HCT116 (cell line): ENCODE data around the gene DGKZ. TPM values are rescaled to one million over a fixed set of nuclear protein-coding genes. Genes with fewer than 3 reads are reported as not detected.

Experiments
- ATAC-seq: fragments of 200-7000 bp; cut with Tn5 transposase; 2 replicates; pipeline ENCODE4 v1.9.1; 2020; ENCODE audit warnings: mild to moderate bottlenecking, moderate library complexity
- BruUV-seq: library from RNA; stranded (reverse); fragments of 400-500 nt; replicated peaks from 2 replicates; lab custom pipeline; 2021; lab: Mats Ljungman, UMichigan
- CTCF ChIA-PET: fragments of 300-600 bp; sonication (Branson Sonifier 250); formaldehyde crosslinking; loops from one replicate; lab custom pipeline; 2021; ENCODE audit warnings: antibody characterized with exemption; lab: Charles Lee
- POLR2A ChIA-PET: fragments of 300-600, 350-600 bp; sonication (Branson Sonifier 250); formaldehyde crosslinking; loops from one replicate; lab custom pipeline; 2021; ENCODE audit warnings: antibody characterized with exemption; lab: Charles Lee
- RAD21 ChIA-PET, 2 experiments: fragments of 300-600 bp; sonication (Branson Sonifier 250); formaldehyde crosslinking; loops; one replicate each; lab custom pipeline; 2023; ENCODE audit warnings: low total read pairs in 2 of 2; ENCODE audit not compliant: uncharacterized antibody in 2 of 2, unreplicated experiment in 2 of 2, low non-redundant PET in 1 of 2; lab: Charles Lee
- DNase-seq: peaks from one replicate; pipeline ENCODE4 v3.0.0-alpha.2; 2010; ENCODE audit warnings: low read depth, low spot score
- H2AFZ ChIP-seq: fragments of 200-600 bp; shearing (Covaris generic), sonication (generic); 2 replicates; pipeline ENCODE4 v1.6.1; 2017; ENCODE audit warnings: low read depth, mixed run types, mixed read lengths, antibody characterized with exemption, low read length; ENCODE audit not compliant: poor library complexity, severe bottlenecking
- H3K27ac ChIP-seq: 2 replicates; pipeline ENCODE4 v1.5.1; 2012; ENCODE audit warnings: low read depth, low read length
- H3K27me3 ChIP-seq: fragments of 200-600 bp; sonication (generic); 2 replicates; pipeline ENCODE4 v1.6.1; 2016; ENCODE audit warnings: mixed run types, low read length, mixed read lengths; ENCODE audit not compliant: insufficient read depth
- H3K36me3 ChIP-seq, 2 experiments: fragments of 200-500 bp in 1 of 2; fragments of 200-600 bp in 1 of 2; sonication (Bioruptor generic) in 1 of 2; sonication (generic) in 1 of 2; 2 replicates each; pipeline versions ENCODE4 v1.5.1 to v1.6.1; 2014 to 2016; ENCODE audit warnings: low read length in 2 of 2, inconsistent platforms in 1 of 2, mixed read lengths in 1 of 2, mixed run types in 1 of 2; ENCODE audit not compliant: insufficient read depth in 2 of 2, control insufficient read depth in 1 of 2
- H3K4me1 ChIP-seq, 2 experiments: fragments of 200-600 bp in 1 of 2; sonication (generic) in 1 of 2; 2 replicates each; pipeline versions ENCODE4 v1.5.1 to v1.6.1; 2012 to 2017; ENCODE audit warnings: low read length in 2 of 2, inconsistent platforms in 1 of 2, mild to moderate bottlenecking in 1 of 2, mixed read lengths in 1 of 2, mixed run types in 1 of 2, moderate library complexity in 1 of 2; ENCODE audit not compliant: insufficient read depth in 2 of 2, control insufficient read depth in 1 of 2
- H3K4me2 ChIP-seq: fragments of 200-600 bp; sonication (generic); 2 replicates; pipeline ENCODE4 v1.6.1; 2017; ENCODE audit warnings: mixed run types, low read length, mixed read lengths
- H3K4me3 ChIP-seq, 2 experiments: fragments of 200-600 bp in 1 of 2; sonication (generic) in 1 of 2; replicated peaks in 1 of 2; 2 replicates each; pipeline ENCODE4 v1.5.1; 2011 to 2016; ENCODE audit warnings: low read length in 2 of 2, control low read depth in 1 of 2, low read depth in 1 of 2, mild to moderate bottlenecking in 1 of 2, mixed read lengths in 1 of 2, mixed run types in 1 of 2
- H3K79me2 ChIP-seq: fragments of 200-600 bp; sonication (generic); 2 replicates; pipeline ENCODE4 v1.6.1; 2017; ENCODE audit warnings: mild to moderate bottlenecking, mixed run types, low read length, moderate library complexity, mixed read lengths; ENCODE audit not compliant: insufficient read depth
- H3K9ac ChIP-seq: fragments of 200-600 bp; sonication (generic); 2 replicates; pipeline ENCODE4 v1.6.1; 2016; ENCODE audit warnings: low read length, mixed read lengths
- H3K9me2 ChIP-seq: fragments of 200-600 bp; sonication (generic), shearing (Covaris generic); 2 replicates; pipeline ENCODE4 v1.6.1; 2017; ENCODE audit warnings: mixed run types, mild to moderate bottlenecking, moderate library complexity; ENCODE audit not compliant: insufficient read depth
- H3K9me3 ChIP-seq, 2 experiments: fragments of 200-500 bp in 1 of 2; fragments of 200-600 bp in 1 of 2; sonication (Bioruptor generic) in 1 of 2; sonication (generic) in 1 of 2; 2 replicates each; pipeline ENCODE4 v1.6.1; 2014 to 2017; ENCODE audit warnings: low read length in 2 of 2, mixed read lengths in 2 of 2, inconsistent platforms in 1 of 2, low read depth in 1 of 2, mild to moderate bottlenecking in 1 of 2, mixed run types in 1 of 2, moderate library complexity in 1 of 2; ENCODE audit not compliant: control insufficient read depth in 1 of 2, insufficient read depth in 1 of 2
- H4K20me1 ChIP-seq: fragments of 200-600 bp; sonication (generic), shearing (Covaris generic); 2 replicates; pipeline ENCODE4 v1.6.1; 2017; ENCODE audit warnings: mixed run types, mild to moderate bottlenecking, moderate library complexity; ENCODE audit not compliant: insufficient read depth
- CEBPB ChIP-seq: IDR thresholded peaks from 2 replicates; pipeline ENCODE4 v1.6.1; 2012; ENCODE audit warnings: low read depth
- EGR1 ChIP-seq: IDR thresholded peaks from 2 replicates; pipeline ENCODE4 v1.6.1; 2012; ENCODE audit warnings: low read depth
- ELF1 ChIP-seq: IDR thresholded peaks from 2 replicates; pipeline ENCODE4 v1.6.1; 2012; ENCODE audit warnings: low read depth, borderline replicate concordance
- EZH2 ChIP-seq: fragments of 200-600 bp; sonication (generic); IDR thresholded peaks from 2 replicates; pipeline ENCODE4 v1.6.1; 2017; ENCODE audit warnings: antibody characterized with exemption, mixed run types
- EZH2phosphoT487 ChIP-seq: fragments of 200-600 bp; IDR thresholded peaks from 2 replicates; pipeline ENCODE4 v1.6.1; 2018; ENCODE audit warnings: antibody characterized with exemption, borderline replicate concordance
- FOSL1 ChIP-seq: IDR thresholded peaks from 2 replicates; pipeline ENCODE4 v1.6.1; 2012; ENCODE audit warnings: low read depth
- JUND ChIP-seq: IDR thresholded peaks from 2 replicates; pipeline ENCODE4 v1.6.1; 2012
- POLR2AphosphoS5 ChIP-seq: IDR thresholded peaks from 2 replicates; pipeline ENCODE4 v1.6.1; 2011; ENCODE audit warnings: mild to moderate bottlenecking, low read depth, low read length, moderate library complexity
- SIN3A ChIP-seq: IDR thresholded peaks from 2 replicates; pipeline ENCODE4 v1.6.1; 2012; ENCODE audit warnings: low read depth
- SP1 ChIP-seq: IDR thresholded peaks from 2 replicates; pipeline ENCODE4 v1.6.1; 2012; ENCODE audit warnings: low read depth
- SRF ChIP-seq: IDR thresholded peaks from 2 replicates; pipeline ENCODE4 v1.6.1; 2012; ENCODE audit warnings: low read depth
- YY1 ChIP-seq: IDR thresholded peaks from 2 replicates; pipeline ENCODE4 v1.6.1; 2011; ENCODE audit warnings: low read length, low read depth, moderate library complexity, mild to moderate bottlenecking; ENCODE audit not compliant: insufficient replicate concordance; ENCODE audit errors: extremely low read depth
- ZFX ChIP-seq: fragments of 450-650 bp; IDR thresholded peaks from 2 replicates; pipeline ENCODE4 v1.6.1; 2017
- ZNF274 ChIP-seq: fragments of 200-500 bp; sonication (Bioruptor generic); IDR thresholded peaks from 2 replicates; pipeline ENCODE4 v1.6.1; 2014; ENCODE audit warnings: mild to moderate bottlenecking, low read depth, low read length, inconsistent platforms
- intact Hi-C: fragments of 100-400 bp; cut with micrococcal nuclease; formaldehyde crosslinking; loops from 2 replicates; pipeline ENCODE4 v1.10.0; 2022
- total RNA-seq: library from RNA; stranded (reverse); gene quantifications from one replicate; pipeline ENCODE4 v1.2.1, GENCODE V29; 2021; ENCODE audit not compliant: unreplicated experiment
- TF ChIP-seq, protein P1 (sequence below): IDR thresholded peaks from 2 replicates; pipeline ENCODE4 v1.6.1; 2012
- TF ChIP-seq, protein P2 (sequence below), 3 experiments: fragments of 200-600 bp in 1 of 3; sonication (generic) in 1 of 3; IDR thresholded peaks in 2 of 3; conservative IDR thresholded peaks in 1 of 3; 2 replicates each; pipeline ENCODE4 v1.5.1; 2012 to 2017; ENCODE audit warnings: low read depth in 2 of 3, low read length in 2 of 3, antibody characterized with exemption in 1 of 3, borderline replicate concordance in 1 of 3, control low read depth in 1 of 3, mild to moderate bottlenecking in 1 of 3, mixed read lengths in 1 of 3, mixed run types in 1 of 3, moderate library complexity in 1 of 3; ENCODE audit not compliant: insufficient read depth in 1 of 3
- TF ChIP-seq, protein P3 (sequence below): IDR thresholded peaks from 2 replicates; pipeline ENCODE4 v1.6.1; 2012; ENCODE audit warnings: low read depth

DGKZ gene
- total RNA-seq, 1 experiment from 2014 or later, result 70.2 TPM

DNA sequence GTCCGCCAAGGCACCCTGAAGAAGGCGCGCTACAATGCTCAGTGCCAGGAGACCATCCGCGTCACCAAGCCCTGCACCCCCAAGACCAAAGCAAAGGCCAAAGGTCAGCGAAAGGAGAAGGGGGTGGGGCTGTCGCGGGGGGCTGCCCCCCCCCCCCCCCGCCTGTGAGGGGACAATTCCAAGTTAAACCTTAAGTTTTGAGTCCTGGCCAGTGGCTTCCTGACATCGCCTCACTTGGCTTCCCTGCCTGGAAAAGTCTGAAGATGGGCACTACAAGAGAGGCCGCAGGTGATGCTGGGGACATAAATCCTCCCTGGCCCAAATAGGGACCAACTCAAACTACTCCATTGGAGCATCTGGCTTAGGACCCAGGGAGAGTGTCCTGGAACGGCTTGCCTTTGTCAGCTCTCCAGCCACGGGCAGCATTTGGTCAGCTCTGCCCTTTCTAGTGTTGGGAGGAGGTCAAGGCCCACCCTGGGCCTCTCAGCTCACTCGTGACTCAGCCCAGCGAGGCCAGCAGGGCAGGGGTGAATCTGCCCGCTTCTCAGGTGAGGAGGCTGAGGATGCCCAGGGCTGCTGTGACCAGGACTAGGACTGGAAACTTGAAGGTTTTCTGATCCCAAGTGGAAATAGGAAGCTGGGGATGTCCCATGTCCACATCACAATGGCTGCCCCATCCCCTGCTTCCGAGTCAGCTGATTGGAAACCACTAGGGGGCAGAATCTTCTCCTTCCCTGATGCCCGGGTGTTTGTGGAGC lies 35.6 kb downstream of the DGKZ start (continued):
- TF ChIP-seq, protein P1, sequence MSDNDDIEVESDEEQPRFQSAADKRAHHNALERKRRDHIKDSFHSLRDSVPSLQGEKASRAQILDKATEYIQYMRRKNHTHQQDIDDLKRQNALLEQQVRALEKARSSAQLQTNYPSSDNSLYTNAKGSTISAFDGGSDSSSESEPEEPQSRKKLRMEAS, result no peak
- no peak for TF ChIP-seq ELF1
- TF ChIP-seq SP1, result no peak
- TF ChIP-seq EZH2phosphoT487, result no peak

DNA sequence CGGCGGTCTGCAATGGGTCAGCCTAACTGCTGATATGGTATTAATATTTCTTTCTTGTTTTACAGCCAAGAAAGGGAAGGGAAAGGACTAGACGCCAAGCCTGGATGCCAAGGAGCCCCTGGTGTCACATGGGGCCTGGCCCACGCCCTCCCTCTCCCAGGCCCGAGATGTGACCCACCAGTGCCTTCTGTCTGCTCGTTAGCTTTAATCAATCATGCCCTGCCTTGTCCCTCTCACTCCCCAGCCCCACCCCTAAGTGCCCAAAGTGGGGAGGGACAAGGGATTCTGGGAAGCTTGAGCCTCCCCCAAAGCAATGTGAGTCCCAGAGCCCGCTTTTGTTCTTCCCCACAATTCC lies 36.1 kb downstream of the DGKZ start:
- H3K4me3 ChIP-seq, result peak overlapping the region; percentile 15 to 85
- no peaks in the 10 kb centered on the region for H3K27me3 ChIP-seq
- H3K9me3 ChIP-seq, result no peaks in the 10 kb centered on the region
- TF ChIP-seq JUND (no peak), EGR1 (no peak), SRF (no peak), SP1 (no peak), POLR2AphosphoS5 (no peak; the same call in 1 of the 2 replicates), ZNF274 (no peak), CEBPB (no peak), EZH2phosphoT487 (no peak), FOSL1 (no peak), SIN3A (no peak), EZH2 (no peak), YY1 (no peak), ZFX (no peak)
- TF ChIP-seq, protein P2, sequence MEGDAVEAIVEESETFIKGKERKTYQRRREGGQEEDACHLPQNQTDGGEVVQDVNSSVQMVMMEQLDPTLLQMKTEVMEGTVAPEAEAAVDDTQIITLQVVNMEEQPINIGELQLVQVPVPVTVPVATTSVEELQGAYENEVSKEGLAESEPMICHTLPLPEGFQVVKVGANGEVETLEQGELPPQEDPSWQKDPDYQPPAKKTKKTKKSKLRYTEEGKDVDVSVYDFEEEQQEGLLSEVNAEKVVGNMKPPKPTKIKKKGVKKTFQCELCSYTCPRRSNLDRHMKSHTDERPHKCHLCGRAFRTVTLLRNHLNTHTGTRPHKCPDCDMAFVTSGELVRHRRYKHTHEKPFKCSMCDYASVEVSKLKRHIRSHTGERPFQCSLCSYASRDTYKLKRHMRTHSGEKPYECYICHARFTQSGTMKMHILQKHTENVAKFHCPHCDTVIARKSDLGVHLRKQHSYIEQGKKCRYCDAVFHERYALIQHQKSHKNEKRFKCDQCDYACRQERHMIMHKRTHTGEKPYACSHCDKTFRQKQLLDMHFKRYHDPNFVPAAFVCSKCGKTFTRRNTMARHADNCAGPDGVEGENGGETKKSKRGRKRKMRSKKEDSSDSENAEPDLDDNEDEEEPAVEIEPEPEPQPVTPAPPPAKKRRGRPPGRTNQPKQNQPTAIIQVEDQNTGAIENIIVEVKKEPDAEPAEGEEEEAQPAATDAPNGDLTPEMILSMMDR (IDR thresholded peaks at IDR 0.05 in 2 of 3, conservative IDR thresholded peaks at IDR 0.05 in 1 of 3; ENCODE audit: borderline replicate concordance in 1 of 3, insufficient read depth in 1 of 3, low read depth in 2 of 3, low read length in 2 of 3), result no peak; a peak in 1 of 6 replicates
- TF ChIP-seq, protein P1, result no peak
- TF ChIP-seq, protein P3, sequence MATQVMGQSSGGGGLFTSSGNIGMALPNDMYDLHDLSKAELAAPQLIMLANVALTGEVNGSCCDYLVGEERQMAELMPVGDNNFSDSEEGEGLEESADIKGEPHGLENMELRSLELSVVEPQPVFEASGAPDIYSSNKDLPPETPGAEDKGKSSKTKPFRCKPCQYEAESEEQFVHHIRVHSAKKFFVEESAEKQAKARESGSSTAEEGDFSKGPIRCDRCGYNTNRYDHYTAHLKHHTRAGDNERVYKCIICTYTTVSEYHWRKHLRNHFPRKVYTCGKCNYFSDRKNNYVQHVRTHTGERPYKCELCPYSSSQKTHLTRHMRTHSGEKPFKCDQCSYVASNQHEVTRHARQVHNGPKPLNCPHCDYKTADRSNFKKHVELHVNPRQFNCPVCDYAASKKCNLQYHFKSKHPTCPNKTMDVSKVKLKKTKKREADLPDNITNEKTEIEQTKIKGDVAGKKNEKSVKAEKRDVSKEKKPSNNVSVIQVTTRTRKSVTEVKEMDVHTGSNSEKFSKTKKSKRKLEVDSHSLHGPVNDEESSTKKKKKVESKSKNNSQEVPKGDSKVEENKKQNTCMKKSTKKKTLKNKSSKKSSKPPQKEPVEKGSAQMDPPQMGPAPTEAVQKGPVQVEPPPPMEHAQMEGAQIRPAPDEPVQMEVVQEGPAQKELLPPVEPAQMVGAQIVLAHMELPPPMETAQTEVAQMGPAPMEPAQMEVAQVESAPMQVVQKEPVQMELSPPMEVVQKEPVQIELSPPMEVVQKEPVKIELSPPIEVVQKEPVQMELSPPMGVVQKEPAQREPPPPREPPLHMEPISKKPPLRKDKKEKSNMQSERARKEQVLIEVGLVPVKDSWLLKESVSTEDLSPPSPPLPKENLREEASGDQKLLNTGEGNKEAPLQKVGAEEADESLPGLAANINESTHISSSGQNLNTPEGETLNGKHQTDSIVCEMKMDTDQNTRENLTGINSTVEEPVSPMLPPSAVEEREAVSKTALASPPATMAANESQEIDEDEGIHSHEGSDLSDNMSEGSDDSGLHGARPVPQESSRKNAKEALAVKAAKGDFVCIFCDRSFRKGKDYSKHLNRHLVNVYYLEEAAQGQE, result no peak
- TF ChIP-seq, all 23 proteins: peak for 0
- ATAC-seq (peak; percentile 5), DNase-seq (no peak)
- peaks cover 28 to 74% of the 10 kb centered on the region in 2 experiments for H3K4me1 ChIP-seq
- no peak overlapping the region for H2AFZ ChIP-seq
- ChIA-PET POLR2A (interaction anchor here (0.6 to 1.5 kb wide), 3 partner anchors 9 to 143 kb away, joined by 3 to 5 read pairs (median 4); partner anchors contain the start of gene CHRM4), CTCF (interaction anchor here (0.7 to 1.6 kb wide), 16 partner anchors 9 to 536 kb away, joined by 3 to 13 read pairs (median 4); partner anchors contain the start of genes ARHGAP1, CHRM4, CRY2 and DGKZ), RAD21 (no interaction called here)
- peak overlapping the region; percentile 35 for H3K9ac ChIP-seq
- H3K9me2 ChIP-seq, result no peaks in the 10 kb centered on the region
- no TSS peak for BruUV-seq
- peak overlapping the region; percentile 41; the same call in 1 of the 2 replicates for H3K27ac ChIP-seq
- intact Hi-C loops, result loop anchor here (10.0 kb wide), 2 partner anchors 231 to 421 kb away; partner anchors contain the start of genes ATG13 and HARBI1
- H3K4me2 ChIP-seq, result peak overlapping the region; percentile 85
- H3K79me2 ChIP-seq, result peaks cover 12% of the 10 kb centered on the region; the same call in 1 of the 2 replicates
- no peaks in the 10 kb centered on the region for H3K36me3 ChIP-seq
- H4K20me1 ChIP-seq, result no peaks in the 10 kb centered on the region
